ES-I3 (cell line): ENCODE measurements around the gene SLIT3.
"Not testable (repeated sequence)": the region's sequence is repeated elsewhere in the genome, so short reads cannot be mapped to it uniquely, and the experiment has no call there.

ENCODE experiments used
- H3K36me3 ChIP-seq: 2 replicates; pipeline ENCODE4 v1.6.1; 2013; ENCODE audit warnings: mild to moderate bottlenecking, low read length, control low read depth, moderate library complexity; ENCODE audit not compliant: insufficient read depth
- H3K4me1 ChIP-seq: 2 replicates; pipeline ENCODE4 v1.6.1; 2013; ENCODE audit warnings: mild to moderate bottlenecking, control low read depth, low read length; ENCODE audit not compliant: insufficient read depth
- H3K9ac ChIP-seq: 2 replicates; pipeline ENCODE4 v1.6.1; 2013; ENCODE audit warnings: low read depth, mild to moderate bottlenecking, low read length, moderate library complexity
- H3K9me3 ChIP-seq: 2 replicates; pipeline ENCODE4 v1.6.1; 2013; ENCODE audit warnings: mild to moderate bottlenecking, low read length, moderate library complexity; ENCODE audit not compliant: control insufficient read depth, insufficient read depth

The SLIT3 gene

GRCh38 chr5:169112016-169112415 lies 188.9 kb downstream of the SLIT3 start:
- Histone ChIP-seq H3K36me3 (no peaks in the 10 kb centered on the region), H3K9ac (no peak overlapping the region), H3K9me3 (no peaks in the 10 kb centered on the region), H3K4me1 (no peaks in the 10 kb centered on the region)

GRCh38 chr5:169106911-169107706 lies 193.8 kb downstream of the SLIT3 start:
- Histone ChIP-seq H3K36me3 (no peaks in the 10 kb centered on the region), H3K4me1 (no peaks in the 10 kb centered on the region), H3K9me3 (no peaks in the 10 kb centered on the region), H3K9ac (no peak overlapping the region)

DNA sequence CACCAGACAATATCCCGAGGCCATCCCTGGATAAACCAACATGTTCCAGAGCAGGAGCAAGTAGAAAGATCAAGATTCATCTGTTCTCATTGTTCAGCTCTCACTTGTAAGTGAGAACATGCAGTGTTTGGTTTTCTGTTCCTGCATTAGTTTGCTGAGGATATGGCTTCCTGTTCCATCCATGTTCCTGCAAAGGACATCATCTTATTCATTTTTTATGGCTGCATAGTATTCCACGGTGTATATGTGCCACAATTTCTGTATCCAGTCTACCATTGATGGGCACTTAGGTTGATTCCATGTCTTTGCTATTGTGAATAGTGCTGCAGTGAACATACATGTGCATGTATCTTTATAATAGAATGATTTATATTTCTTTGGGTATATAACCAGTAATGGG lies 195.4 kb downstream of the SLIT3 start:
- not testable (repeated sequence) for H3K9me3 ChIP-seq, H3K9ac ChIP-seq, H3K36me3 ChIP-seq, H3K4me1 ChIP-seq

DNA sequence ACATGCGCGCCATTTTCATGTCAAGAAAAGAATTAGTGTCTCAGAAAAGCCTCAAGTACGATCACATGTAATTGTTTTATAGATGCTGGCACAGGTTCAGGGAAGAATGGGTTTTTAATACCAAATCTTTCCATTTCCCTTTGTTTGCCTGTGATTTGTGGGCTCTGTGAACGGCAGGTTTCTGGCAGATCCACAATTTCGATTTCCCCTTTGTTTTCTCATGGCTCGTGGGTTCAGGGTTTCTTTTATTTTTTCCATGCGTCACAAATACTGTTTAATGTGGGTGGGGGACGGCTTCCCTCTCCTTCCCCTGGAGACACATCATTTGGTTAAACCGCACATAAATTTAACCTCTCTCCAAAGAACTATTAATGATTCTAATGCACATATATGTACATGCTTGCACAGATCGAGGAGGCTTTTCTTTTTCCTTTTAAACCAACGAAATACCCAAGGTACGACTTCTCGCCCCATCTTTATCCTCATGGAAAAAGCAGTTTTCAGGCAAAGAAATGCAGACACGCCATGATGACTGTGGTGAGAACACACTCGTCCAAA lies 195.9 kb downstream of the SLIT3 start:
- peaks cover 11% of the 10 kb centered on the region; the same call in 1 of the 2 replicates for H3K4me1 ChIP-seq
- no peak overlapping the region for H3K9ac ChIP-seq
- H3K9me3 ChIP-seq: no peaks in the 10 kb centered on the region; the same call in 1 of the 2 replicates
- H3K36me3 ChIP-seq: no peaks in the 10 kb centered on the region

- Histone ChIP-seq H3K9me3 (no peaks in the 10 kb centered on the region; the same call in 1 of the 2 replicates), H3K4me1 (peaks cover 11% of the 10 kb centered on the region; the same call in 1 of the 2 replicates), H3K9ac (no peak overlapping the region), H3K36me3 (no peaks in the 10 kb centered on the region)
These were observed 197.3 kb downstream of the SLIT3 start for GRCh38 chr5:169103586-169104181.

DNA sequence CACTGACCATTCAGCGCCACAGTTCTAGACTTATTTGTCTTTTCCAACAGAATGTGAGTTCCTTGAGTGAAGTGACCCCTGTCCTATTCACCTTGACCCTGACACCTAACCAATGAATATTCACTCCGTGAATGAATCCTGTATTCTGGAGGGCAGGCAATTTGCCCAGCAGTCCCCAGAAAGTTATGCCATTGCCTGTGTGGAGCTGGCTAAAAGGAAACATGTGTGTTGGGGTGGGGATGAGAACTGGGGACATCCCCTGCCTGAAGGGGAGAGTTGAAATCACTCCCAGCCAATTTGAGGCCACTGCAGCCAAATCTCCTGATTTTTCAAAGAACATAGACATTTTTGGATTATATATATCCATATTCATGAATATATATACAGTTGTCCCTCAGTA lies 199.0 kb downstream of the SLIT3 start:
- Histone ChIP-seq H3K9ac (no peak overlapping the region), H3K4me1 (peaks cover 16% of the 10 kb centered on the region; the same call in 1 of the 2 replicates), H3K9me3 (no peaks in the 10 kb centered on the region; the same call in 1 of the 2 replicates), H3K36me3 (no peaks in the 10 kb centered on the region)

- Histone ChIP-seq H3K9ac (no peak overlapping the region), H3K9me3 (no peaks in the 10 kb centered on the region; the same call in 1 of the 2 replicates), H3K4me1 (peaks cover 16% of the 10 kb centered on the region; the same call in 1 of the 2 replicates), H3K36me3 (no peaks in the 10 kb centered on the region)
These were observed 200.2 kb downstream of the SLIT3 start for GRCh38 chr5:169100735-169101075.

DNA sequence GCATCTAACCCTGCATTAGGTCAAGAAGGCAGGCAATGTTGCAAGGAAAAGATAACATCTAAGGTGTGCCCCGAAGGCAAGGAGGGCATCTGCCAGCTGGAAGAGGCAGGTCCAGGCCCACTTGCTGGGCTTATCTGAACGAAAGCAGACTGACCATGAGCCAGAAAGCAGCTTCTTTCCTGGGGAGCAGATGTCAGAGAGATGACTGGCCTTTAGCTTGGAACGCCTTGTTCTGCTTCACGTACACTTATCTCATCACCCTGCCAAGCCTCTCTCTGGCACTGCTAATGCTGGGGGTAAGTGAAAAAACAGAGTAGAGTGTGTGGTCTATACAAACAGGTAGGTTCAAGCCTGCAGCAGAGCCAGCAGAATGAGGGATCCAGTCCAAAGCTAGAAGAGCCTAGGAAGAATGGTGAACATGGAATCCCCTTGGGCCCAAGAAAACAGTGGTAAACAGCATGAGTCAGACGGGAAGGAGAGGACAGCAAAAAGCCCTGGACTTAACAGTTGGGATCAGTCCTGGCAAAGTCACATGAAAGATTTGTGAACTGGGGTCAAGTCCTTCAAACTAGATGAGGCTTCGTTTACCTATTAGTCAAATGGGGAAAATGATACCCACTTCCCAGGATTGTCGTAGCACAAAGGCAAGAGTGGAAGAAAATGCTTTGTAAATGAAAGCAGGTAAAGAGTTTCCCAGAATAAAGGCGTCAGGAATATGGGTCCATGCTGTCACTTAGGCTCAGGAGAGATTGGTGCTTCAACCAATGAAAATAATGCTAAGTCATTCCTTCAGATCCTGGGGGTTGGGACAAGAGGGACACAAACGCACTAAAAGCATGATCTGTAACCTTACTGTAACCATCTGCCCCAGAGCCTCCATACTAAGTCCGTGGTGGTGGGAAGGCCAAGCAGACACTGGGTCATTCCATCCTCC lies 200.9 kb downstream of the SLIT3 start:
- Histone ChIP-seq H3K36me3 (no peaks in the 10 kb centered on the region), H3K4me1 (peaks cover 16% of the 10 kb centered on the region; the same call in 1 of the 2 replicates), H3K9ac (no peak overlapping the region), H3K9me3 (no peaks in the 10 kb centered on the region; the same call in 1 of the 2 replicates)

GRCh38 chr5:169098331-169099121 lies 202.4 kb downstream of the SLIT3 start:
- H3K9ac ChIP-seq: no peak overlapping the region
- no peaks in the 10 kb centered on the region for H3K36me3 ChIP-seq
- peaks cover 16% of the 10 kb centered on the region; the same call in 1 of the 2 replicates for H3K4me1 ChIP-seq
- no peaks in the 10 kb centered on the region; the same call in 1 of the 2 replicates for H3K9me3 ChIP-seq

GRCh38 chr5:169097374-169098326 lies 203.3 kb downstream of the SLIT3 start:
- H3K4me1 ChIP-seq: peaks cover 16% of the 10 kb centered on the region; the same call in 1 of the 2 replicates
- H3K36me3 ChIP-seq: no peaks in the 10 kb centered on the region
- no peak overlapping the region for H3K9ac ChIP-seq
- H3K9me3 ChIP-seq: no peaks in the 10 kb centered on the region; the same call in 1 of the 2 replicates

- no peaks in the 10 kb centered on the region; the same call in 1 of the 2 replicates for H3K9me3 ChIP-seq
- H3K36me3 ChIP-seq: no peaks in the 10 kb centered on the region
- no peak overlapping the region for H3K9ac ChIP-seq
- H3K4me1 ChIP-seq: peaks cover 11% of the 10 kb centered on the region; the same call in 1 of the 2 replicates
These were observed 205.0 kb downstream of the SLIT3 start for GRCh38 chr5:169095976-169096375.

GRCh38 chr5:169095410-169095960 lies 205.5 kb downstream of the SLIT3 start:
- Histone ChIP-seq H3K4me1 (peaks cover 6% of the 10 kb centered on the region; the same call in 1 of the 2 replicates), H3K9me3 (no peaks in the 10 kb centered on the region), H3K9ac (no peak overlapping the region), H3K36me3 (no peaks in the 10 kb centered on the region)
